A204.1 (cell line): ENCODE results near the gene ATP8B3.
"Not testable (repeated sequence)": the region's sequence is repeated elsewhere in the genome, so short reads cannot be mapped to it uniquely, and the experiment has no call there.

Source experiments
- FAIRE-seq: peaks from 2 replicates; lab custom pipeline; 2012; peaks lifted over from hg19 to GRCh38; lab: Jason Lieb, UNC

ATP8B3 gene

DNA sequence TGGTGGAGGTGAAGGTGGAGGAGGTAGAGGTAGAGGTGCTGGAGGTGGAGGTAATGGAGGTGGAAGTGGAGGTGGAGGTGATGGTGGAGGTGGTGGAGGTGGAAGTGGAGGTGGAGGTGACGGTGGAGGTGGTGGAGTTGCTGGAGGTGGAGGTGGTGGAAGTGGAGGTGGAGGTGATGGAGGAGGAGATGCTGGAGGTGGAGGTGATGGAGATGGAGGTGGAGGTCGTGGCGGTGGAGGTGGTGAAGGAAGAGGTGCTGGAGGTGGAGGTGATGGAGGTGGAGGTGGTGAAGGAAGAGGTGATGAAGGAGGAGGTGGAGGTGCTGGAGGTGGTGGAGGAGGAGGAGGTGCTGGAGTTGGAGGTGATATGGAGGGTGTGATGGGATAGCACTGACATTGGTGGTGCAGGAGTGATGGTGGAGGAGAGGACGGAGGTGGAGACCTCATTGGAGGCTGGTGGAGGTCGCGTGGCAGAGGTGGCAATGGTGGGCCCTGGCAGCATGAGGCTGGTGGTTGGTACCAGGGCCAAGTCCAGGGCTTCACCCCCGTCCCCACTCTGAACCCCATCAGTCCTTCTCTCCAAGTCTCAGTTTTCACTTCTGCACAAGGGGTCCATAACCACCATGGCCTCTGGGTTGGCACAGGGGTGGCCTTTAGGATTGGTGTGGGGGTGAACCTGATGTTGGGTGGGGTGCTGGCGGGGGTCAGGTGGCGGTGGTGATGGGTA lies 43.0 kb downstream of the ATP8B3 start:
- no peak for FAIRE-seq

DNA sequence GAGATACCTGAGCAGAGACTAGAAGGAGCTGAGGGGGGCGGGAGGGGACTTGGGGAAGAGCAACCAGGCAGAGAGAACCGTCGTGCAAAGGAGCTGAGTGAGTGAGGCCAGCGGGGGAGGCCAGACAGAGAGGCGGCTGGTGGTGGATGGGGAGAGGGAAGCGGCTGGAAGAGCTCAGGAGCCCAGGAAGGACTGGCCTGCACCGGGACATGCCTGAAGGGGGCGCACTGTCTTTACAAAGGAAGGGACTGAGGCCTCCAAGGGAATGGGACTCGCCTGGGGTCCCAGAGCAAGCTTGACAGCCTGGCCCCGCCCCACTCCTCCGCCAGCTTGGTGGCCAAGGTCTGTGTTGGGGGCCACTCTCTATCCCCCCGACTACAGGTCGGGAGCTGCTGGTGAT lies 43.8 kb downstream of the ATP8B3 start:
- no peak for FAIRE-seq

DNA sequence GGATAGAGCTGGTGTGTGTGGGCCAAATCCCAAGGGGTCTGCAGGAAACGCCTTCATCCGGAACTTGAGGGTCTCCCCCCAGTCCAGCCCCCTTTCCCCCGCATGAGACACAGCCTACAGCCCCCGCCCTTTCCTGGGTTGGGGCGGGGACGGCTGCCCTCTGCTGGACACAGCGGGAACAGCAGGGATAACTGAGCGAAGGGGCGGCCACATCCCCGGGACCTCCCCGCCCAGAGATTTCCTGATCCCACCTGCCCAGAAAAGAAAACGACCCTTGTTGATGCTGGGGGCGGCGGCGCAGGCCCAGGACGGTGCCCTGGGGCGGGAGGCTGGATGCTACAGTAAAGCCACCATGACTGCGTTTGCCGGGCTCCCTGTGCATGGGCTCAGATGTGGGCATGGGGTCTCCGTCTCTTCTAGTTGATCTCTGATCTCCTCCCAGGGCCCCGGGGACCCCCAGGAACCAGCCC lies 44.6 kb downstream of the ATP8B3 start:
- FAIRE-seq: no peak

DNA sequence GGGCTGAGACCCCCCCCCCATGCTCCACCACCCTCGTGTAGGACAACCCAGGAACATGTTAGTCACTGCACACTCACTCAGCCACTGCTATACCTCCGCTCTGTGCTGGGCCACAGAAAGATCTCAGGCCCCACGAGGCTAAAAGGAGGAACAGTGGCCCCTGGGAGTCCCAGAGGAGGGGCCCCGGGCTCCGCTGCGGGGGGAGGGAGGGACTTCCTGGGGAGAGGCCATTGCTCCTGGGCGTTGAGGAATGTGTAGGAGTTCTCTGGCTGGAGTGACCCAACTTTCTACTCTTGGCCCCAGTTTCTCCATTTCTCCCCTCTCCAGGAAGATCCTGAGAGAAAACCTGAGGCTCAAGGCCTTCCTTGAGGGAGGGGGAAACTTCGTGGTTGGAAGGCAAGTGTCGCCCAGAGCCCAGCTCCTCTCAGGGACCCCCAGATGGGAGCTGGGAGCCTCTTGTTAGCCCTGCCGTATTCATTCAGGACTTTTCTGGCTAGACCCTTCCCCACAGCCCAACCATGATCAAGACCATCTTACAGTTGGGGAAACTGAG lies 45.2 kb downstream of the ATP8B3 start:
- no peak for FAIRE-seq

DNA sequence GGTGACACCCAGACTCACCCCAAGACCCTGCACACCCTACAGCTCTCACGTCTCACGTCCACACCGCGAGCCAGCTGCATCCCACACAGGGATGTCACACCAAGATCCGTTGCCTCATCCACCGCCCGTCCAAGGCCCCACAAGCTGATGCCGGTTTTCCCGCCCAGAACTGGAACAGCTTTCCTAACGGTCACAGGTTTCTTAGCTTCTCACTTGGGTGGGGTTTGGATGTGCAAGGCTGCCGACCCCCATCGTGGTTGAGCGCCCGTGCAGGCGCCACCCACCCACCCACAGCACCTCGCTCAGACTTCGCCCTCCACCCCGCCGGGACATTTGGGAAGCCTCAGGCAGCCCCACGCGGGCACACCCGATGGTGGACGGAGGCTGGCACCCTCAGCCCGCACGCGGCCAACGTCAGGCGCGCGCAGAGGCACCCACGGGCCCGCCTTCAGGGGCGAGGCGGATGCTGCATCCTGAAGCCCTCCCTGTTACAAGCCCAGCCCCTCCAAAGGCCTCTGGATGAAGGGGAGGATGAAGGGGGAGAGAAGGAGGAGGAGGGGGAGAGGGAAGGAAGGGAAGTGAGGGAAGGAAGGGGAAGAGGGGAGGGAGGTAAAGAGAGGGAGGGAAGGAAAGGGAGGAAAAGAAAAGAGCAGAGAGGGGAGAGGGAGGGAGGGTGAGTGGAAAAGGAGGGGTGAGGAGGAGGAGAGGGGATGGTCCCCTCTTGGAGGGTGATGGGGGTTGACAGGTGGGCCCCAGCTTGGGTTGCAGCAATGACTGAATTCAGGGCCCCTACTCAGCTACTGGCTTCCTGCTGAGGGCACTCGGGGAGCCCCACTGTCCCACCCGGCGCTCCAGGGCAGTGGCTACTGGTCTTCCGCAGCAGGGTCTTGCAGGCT lies 45.9 kb downstream of the ATP8B3 start:
- FAIRE-seq: no peak

DNA sequence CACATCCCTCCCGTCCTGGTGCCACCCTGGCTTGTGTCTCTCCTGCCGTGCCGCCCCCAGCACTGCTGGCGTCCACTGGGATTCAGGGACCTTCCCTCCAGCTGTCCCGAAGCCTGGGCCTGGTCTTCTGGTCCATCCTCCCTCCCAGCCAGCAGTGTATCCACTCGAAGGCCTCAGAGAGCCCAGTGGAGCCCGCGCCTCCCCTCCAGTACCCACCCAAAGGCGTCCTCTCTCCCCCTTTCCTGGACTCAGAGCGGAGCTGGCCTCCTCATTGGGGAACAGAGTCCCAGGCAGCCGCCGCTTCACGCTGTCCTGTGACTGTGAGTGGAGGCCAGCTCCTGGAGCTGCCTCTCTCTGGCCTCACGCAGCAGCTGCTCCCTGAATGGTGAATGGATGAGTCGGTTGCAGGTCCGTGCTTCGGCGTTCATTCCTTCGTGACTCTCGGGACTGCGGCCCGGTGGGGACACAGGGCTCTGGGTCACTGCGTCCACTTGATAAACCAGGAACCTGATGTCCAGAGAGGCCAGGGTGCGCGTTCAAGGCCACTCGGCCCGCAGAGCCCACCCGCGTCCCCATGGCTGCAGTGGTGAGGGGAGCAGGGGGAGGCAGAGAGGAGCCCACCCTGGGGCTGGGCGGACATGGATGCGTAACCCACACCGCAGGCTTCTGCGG lies 46.7 kb downstream of the ATP8B3 start:
- no peak for FAIRE-seq

DNA sequence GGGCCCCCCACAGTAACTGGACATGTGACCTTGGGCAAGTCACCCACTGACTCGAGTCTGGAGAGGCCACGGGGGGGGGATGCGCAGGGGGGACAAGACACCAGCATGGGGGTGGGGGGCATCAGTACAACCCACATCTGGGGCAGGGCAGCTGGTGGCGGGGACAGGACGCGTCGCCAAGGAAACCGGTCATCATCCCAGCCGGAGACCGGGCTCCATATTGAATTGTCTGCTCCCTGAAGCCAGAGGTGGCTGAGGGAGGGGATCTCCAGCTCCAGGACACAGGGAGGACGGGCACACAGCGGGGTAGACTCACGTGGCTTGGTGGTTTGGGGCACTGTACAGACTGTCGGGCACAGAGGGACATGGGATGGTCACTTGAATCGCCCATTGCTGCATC lies 47.3 kb downstream of the ATP8B3 start:
- no peak for FAIRE-seq

DNA sequence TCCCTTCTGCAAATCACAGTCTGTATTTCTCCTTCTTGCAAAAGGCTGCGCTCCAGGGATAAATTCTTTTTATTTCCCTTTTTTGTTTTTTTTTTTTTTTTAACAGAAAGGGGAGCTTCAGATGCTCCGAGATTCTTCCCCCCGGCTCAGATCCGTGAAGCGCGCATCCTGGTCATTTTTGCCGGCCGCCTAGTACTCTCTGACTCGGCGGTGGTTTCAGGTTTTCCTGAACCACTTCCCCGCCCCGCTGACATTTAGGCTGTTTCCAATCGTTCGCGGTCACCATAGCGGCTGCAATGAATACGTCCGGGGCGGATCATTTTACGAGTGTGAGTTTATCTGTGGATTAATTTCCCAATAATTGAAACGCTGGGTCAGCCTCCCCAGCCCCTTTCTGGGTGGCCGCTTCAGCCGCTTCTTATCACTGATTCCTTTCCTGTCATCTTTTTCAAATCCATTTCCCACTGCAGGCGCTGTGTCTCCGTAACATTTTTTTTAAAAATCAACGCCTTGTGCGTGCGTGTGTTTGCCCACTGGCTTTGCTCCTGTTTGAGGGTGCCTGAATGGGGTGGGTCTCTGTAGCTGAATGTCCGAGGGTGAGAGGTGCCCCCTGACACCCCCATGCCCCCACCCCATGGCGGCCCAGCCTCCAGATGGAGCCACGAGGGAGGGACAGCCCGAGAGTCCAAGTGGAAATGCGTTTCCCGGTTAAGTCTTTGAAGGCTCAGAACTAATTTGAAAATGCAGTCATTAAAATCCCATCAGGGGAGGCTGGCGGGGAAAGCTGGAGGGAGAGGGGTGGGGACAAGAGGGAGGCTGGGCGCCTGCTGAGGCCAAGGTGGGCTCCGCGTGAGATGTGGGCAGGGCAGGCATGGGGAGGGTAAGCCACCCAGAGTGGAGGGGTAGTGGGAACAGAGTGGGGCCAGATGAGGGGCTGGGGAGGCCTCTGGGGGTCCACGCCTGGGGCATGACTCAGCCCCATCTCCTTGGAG lies 48.1 kb downstream of the ATP8B3 start:
- no peak for FAIRE-seq

DNA sequence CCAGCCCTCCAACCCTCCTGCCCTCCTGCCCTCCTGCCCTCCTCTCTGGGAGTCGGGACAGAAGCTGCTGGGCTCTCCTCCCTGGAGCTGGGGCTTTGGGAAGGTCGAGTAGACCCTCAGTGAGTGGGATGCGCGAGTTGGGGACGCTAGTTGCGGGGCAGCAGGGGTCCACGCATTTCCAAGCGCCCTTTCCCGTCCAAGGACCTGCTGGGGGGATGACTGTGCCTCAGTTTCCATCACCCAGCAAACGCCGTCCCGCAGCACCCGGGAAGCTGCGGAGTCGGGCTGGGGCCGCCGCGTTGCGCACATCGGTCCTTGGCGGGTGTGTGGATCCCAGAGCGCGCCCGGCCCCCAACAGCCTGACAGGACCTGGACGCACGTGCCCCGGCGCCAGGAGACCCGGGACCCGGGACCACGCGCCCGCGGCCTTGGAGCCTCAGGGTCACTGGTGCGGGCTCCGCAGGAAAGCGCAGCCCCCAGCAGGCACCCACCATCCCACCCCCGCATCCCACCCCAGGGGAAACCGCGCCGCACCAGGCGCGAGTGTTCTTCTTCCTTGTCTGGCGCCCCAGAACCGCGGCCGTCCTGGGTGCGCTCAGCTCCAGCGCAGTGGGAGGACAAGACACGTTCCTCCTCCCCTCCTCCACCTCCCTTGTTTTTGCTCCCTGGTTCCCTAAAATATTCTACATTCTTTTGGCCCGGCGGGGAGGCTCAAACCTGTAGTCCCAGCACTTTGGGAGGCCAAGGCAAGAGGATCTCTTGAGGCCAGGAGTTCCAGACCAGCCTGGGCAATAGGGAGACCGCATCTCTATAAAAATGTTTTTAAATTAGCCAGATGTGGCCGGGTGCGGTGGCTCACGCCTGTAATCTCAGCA lies 49.6 kb downstream of the ATP8B3 start:
- no peak for FAIRE-seq

DNA sequence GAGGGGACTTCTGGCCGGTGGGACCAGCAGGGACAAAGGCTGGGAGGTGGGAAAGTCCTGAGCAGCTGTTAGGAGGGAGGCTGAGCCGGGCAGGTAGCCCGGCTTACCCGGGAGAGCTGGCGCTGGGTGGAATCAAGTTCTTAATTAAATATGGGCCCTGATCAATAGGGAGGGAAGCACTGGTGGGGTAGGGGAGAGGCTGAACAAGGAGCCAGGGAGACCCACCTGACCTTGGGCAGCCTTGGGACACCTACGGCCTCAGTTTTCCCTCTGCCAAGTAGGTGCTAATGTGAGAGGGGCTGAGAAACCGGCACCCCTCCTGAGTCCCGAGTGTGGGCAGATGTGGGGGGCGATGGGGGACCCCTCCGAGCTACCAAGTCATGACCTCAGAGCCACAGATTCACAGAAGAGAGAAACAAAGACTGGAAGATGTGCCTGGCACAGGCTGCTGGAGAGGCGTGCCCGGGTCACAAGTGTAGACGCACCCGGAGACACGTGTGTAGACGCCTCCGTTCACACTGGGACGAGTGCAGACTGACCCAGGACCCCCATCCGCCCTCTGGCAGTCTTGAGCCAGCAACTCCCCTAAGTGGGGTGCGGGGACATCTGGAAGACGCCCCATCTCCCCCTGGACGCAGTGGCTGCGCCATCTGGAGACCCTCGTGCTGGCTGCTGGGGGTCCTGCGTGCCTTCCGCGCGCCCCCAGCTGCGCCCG lies 50.4 kb downstream of the ATP8B3 start:
- FAIRE-seq: no peak

DNA sequence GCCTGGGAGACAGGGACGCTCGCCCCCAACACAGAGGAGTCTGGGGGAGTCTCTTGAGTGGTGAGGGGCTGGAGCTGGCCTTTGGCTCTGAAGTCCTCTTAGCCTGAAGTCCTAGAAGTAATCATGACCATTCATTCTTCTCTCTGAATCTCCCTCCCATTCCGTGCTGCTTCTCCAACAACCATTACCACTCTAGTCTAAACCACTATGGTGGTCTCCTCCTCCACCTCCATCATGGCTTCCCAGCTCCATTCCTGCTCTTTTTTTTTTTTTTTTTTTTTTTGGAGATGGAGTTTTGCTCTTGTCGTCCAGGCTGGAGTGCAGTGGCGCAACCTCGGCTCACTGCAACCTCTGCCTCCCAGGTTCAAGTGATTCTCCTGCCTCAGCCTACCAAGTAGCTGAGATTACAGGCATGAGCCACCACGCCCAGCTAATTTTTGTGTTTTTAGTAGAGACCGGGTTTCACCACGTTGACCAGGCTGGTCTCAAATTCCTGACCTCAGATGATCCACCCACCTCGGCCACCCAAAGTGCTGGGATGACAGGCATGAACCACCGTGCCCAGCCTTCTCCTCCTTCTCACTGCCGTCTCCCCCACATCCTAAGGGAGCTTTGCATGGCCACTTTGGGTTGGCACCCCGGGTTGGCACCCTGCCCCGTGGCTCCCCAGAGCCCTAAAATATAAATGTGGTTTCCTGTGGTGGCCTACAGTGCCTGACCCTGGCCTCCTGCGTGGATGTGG lies 51.1 kb downstream of the ATP8B3 start:
- not testable (repeated sequence) for FAIRE-seq

DNA sequence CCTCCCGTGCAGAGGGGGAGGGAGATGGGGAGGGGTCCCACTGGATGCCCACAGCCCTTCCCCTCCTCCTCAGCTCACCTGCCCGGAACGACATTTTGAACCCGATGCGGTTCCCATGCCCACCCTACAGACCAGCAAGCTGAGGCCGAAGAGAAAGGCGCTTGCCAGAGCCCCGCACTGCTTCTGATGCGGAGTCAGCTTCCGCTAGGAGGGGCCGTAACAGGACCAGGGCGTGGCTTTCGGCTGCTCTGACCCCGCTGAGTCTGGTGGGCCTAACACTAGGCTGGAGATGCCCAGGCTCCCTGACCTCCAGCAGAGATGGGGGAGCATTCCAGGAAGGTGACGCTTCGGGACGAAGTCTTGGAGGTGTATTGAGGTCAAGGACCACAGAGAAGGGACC lies 52.1 kb downstream of the ATP8B3 start:
- FAIRE-seq: no peak

DNA sequence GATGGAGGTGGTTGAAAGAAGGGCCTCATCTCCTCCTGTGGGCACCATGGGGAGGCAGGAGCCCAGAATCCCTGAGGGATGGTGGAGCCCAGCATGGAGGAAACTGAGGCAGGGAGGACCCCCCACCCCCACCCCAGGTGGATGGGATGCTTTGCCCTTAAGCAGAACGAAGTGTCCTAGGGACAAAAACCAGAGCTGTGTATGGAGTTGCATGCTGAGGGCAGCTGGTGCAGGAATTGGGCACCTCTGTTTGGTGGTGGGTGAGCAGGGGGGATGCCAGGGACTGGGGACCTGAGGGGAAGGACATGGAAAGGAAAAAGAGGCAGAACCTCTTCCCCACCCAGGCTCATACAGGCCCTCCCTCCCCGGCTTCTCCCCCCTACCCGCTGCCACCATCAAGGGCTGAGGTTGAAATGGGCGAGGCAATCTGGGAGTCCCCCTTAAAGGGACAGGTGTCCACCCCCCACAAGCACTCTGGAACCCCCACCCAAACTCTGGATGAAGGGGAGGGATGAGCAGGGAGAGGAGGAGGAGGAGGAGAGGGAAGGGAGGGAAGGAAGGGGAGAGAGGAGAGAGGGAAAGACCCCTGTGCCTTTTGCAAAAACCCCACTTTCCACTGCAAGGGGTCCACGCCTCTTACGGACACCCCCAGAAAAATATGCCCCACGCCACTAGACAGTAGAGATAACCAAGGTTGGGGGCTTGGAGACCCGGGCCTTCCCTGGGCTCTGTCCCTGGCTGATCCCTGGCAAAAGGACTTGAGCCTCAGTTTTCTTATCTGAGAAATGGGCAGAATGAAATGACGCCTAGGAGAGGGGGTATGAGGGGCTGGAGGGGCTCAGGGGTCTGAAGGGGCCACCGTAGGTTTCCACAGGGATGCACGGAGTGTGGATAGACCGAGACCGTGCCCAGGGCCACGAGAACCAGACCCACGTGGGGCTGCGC lies 52.8 kb downstream of the ATP8B3 start:
- no peak for FAIRE-seq

DNA sequence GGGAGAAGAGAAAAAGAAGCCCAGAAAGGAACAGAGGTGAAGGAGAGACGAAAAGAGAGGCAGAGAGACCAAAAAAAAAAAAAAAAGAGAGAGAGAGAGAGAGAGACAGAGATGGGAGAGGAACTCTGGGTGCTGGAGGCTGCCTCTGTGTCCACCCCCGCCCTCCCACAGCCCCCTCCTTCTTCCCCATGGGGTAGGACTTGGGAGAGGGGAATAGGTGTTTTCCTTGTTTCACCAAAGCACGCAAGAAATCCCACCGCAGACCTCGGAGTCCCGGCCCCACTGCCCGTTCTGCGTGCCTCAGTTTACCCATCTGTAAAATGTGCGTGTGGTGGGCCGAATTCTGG lies 53.9 kb downstream of the ATP8B3 start:
- FAIRE-seq: no peak

DNA sequence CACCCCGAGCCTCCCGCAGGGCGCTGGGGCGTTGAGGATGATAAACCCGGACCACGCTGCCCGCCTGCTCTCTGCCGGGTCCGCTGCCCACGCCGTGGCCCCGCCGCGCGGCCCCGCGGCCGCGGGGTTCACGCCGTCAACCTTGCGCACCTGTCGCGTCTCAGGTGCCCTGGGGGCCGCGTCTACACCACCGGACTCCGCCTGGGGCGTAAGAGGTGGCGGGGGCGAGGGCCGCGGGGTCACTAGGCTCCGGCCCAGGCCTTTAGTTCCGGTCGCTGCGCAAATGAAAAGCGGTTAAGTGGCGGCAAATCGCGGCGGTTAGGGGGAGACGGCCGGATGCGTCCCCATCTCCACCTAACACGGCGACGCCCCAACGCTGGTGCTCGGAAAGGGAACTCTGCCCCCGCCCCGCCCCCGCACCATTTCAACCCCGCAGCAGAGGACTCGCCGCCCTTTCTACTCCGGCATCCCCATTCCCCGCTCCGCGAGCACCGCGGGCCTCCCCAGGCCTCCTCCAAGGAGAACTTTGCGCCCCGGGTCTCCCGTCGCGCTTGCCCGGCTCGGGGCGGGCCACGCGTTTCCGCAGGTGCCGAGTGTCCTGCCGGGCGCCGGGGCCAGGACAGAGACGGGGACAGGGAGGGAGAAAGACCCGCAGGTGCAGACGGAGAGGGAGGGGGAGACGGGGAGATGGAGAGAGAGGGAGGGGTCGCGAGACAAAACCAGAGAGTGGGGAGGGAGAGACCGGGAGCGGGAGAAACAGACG lies 54.4 kb downstream of the ATP8B3 start:
- no peak for FAIRE-seq

DNA sequence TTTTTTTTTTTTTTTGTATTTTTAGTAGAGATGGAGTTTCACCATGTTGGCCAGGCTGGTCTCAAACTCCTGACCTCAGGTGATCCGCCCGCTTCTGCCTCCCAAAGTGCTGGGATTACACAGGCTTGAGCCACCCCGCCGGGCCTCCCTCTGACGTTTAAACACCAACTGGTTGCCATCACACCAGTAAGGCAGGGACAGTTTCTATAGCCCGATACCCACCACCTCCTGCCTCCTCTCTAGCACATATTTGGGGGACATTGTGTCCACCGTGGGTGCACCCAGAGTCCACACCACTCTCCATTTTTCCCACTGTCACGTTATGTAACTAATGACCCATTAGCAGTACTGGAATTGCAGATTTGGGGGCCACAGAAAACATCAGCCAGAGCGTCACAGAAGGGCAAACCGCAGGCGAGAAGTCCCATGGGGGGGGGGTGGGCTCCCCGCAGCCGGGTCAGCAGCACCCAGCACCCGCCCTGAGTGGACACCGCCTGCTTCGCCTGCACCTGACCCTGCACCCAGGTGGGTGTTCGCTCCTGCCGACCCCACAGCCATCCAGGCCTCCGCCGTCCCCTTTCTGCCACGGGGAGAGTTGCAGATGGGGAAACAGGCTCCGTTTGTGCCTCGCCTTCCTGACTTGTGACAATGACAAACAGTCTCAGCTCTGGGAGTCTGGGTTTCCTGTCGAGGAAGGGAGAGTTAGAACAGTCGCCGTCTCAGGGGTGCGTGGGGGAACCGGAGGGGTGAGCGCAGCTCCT lies 55.2 kb downstream of the ATP8B3 start:
- FAIRE-seq: no peak
